ENCODE measurements around the gene NCKAP5L.

NCKAP5L gene

GRCh38 chr12:49801141-49802063 lies 26.8 kb downstream of the NCKAP5L start:
- Histone ChIP-seq H3K27ac (ENCODE audit: insufficient read depth, low read length, poor library complexity, severe bottlenecking) (no peak overlapping the region), H3K36me3 (ENCODE audit: control insufficient read depth, insufficient read depth, low read length) (peaks cover 13% of the 10 kb centered on the region), H3K27me3 (replicated peaks; ENCODE audit: control insufficient read depth, insufficient read depth, low read length, poor library complexity, severe bottlenecking) (no peaks in the 10 kb centered on the region), H3K4me1 (ENCODE audit: control insufficient read depth, insufficient read depth, low read length, poor library complexity, severe bottlenecking) (no peaks in the 10 kb centered on the region), H3K4me3 (ENCODE audit: insufficient read depth, low read depth, low read length, poor library complexity, severe bottlenecking) (no peak overlapping the region), H3K9me3 (ENCODE audit: control insufficient read depth, low read length) (no peaks in the 10 kb centered on the region)
- DNase-seq = no peak

- peaks cover 13% of the 10 kb centered on the region for H3K36me3 ChIP-seq (ENCODE audit: control insufficient read depth, insufficient read depth, low read length)
- H3K27me3 ChIP-seq (replicated peaks; ENCODE audit: control insufficient read depth, insufficient read depth, low read length, poor library complexity, severe bottlenecking) = no peaks in the 10 kb centered on the region
- H3K4me3 ChIP-seq (ENCODE audit: insufficient read depth, low read depth, low read length, poor library complexity, severe bottlenecking) = no peak overlapping the region
- no peak overlapping the region for H3K27ac ChIP-seq (ENCODE audit: insufficient read depth, low read length, poor library complexity, severe bottlenecking)
- H3K9me3 ChIP-seq (ENCODE audit: control insufficient read depth, low read length) = no peaks in the 10 kb centered on the region
- H3K4me1 ChIP-seq (ENCODE audit: control insufficient read depth, insufficient read depth, low read length, poor library complexity, severe bottlenecking) = no peaks in the 10 kb centered on the region
- no peak for DNase-seq
These were observed 27.6 kb downstream of the NCKAP5L start for GRCh38 chr12:49800421-49801140.

GRCh38 chr12:49798934-49799333 lies 29.3 kb downstream of the NCKAP5L start:
- Histone ChIP-seq H3K36me3 (ENCODE audit: control insufficient read depth, insufficient read depth, low read length) (peaks cover 6% of the 10 kb centered on the region), H3K4me3 (ENCODE audit: insufficient read depth, low read depth, low read length, poor library complexity, severe bottlenecking) (no peak overlapping the region), H3K27ac (ENCODE audit: insufficient read depth, low read length, poor library complexity, severe bottlenecking) (no peak overlapping the region), H3K27me3 (replicated peaks; ENCODE audit: control insufficient read depth, insufficient read depth, low read length, poor library complexity, severe bottlenecking) (no peaks in the 10 kb centered on the region), H3K9me3 (ENCODE audit: control insufficient read depth, low read length) (no peaks in the 10 kb centered on the region), H3K4me1 (ENCODE audit: control insufficient read depth, insufficient read depth, low read length, poor library complexity, severe bottlenecking) (no peaks in the 10 kb centered on the region)
- no peak for DNase-seq

GRCh38 chr12:49798248-49798647 lies 30.0 kb downstream of the NCKAP5L start:
- DNase-seq = no peak
- Histone ChIP-seq H3K4me3 (ENCODE audit: insufficient read depth, low read depth, low read length, poor library complexity, severe bottlenecking) (no peak overlapping the region), H3K27me3 (replicated peaks; ENCODE audit: control insufficient read depth, insufficient read depth, low read length, poor library complexity, severe bottlenecking) (no peaks in the 10 kb centered on the region), H3K4me1 (ENCODE audit: control insufficient read depth, insufficient read depth, low read length, poor library complexity, severe bottlenecking) (no peaks in the 10 kb centered on the region), H3K27ac (ENCODE audit: insufficient read depth, low read length, poor library complexity, severe bottlenecking) (no peak overlapping the region), H3K36me3 (ENCODE audit: control insufficient read depth, insufficient read depth, low read length) (peaks cover 6% of the 10 kb centered on the region), H3K9me3 (ENCODE audit: control insufficient read depth, low read length) (no peaks in the 10 kb centered on the region)

GRCh38 chr12:49797449-49797776 lies 30.8 kb downstream of the NCKAP5L start:
- H3K27ac ChIP-seq (ENCODE audit: insufficient read depth, low read length, poor library complexity, severe bottlenecking) = no peak overlapping the region
- no peaks in the 10 kb centered on the region for H3K9me3 ChIP-seq (ENCODE audit: control insufficient read depth, low read length)
- peaks cover 6% of the 10 kb centered on the region for H3K36me3 ChIP-seq (ENCODE audit: control insufficient read depth, insufficient read depth, low read length)
- H3K4me3 ChIP-seq (ENCODE audit: insufficient read depth, low read depth, low read length, poor library complexity, severe bottlenecking) = no peak overlapping the region
- H3K4me1 ChIP-seq (ENCODE audit: control insufficient read depth, insufficient read depth, low read length, poor library complexity, severe bottlenecking) = no peaks in the 10 kb centered on the region
- DNase-seq = no peak
- no peaks in the 10 kb centered on the region for H3K27me3 ChIP-seq (replicated peaks; ENCODE audit: control insufficient read depth, insufficient read depth, low read length, poor library complexity, severe bottlenecking)

- Histone ChIP-seq H3K9me3 (ENCODE audit: control insufficient read depth, low read length) (no peaks in the 10 kb centered on the region), H3K27me3 (replicated peaks; ENCODE audit: control insufficient read depth, insufficient read depth, low read length, poor library complexity, severe bottlenecking) (no peaks in the 10 kb centered on the region), H3K4me1 (ENCODE audit: control insufficient read depth, insufficient read depth, low read length, poor library complexity, severe bottlenecking) (no peaks in the 10 kb centered on the region), H3K4me3 (ENCODE audit: insufficient read depth, low read depth, low read length, poor library complexity, severe bottlenecking) (no peak overlapping the region), H3K36me3 (ENCODE audit: control insufficient read depth, insufficient read depth, low read length) (peaks cover 6% of the 10 kb centered on the region), H3K27ac (ENCODE audit: insufficient read depth, low read length, poor library complexity, severe bottlenecking) (no peak overlapping the region)
- DNase-seq = no peak
These were observed 31.4 kb downstream of the NCKAP5L start for GRCh38 chr12:49796606-49797448.

- Histone ChIP-seq H3K27ac (ENCODE audit: insufficient read depth, low read length, poor library complexity, severe bottlenecking) (no peak overlapping the region), H3K36me3 (ENCODE audit: control insufficient read depth, insufficient read depth, low read length) (peaks cover under 1% of the 10 kb centered on the region), H3K27me3 (replicated peaks; ENCODE audit: control insufficient read depth, insufficient read depth, low read length, poor library complexity, severe bottlenecking) (no peaks in the 10 kb centered on the region), H3K9me3 (ENCODE audit: control insufficient read depth, low read length) (no peaks in the 10 kb centered on the region), H3K4me1 (ENCODE audit: control insufficient read depth, insufficient read depth, low read length, poor library complexity, severe bottlenecking) (no peaks in the 10 kb centered on the region), H3K4me3 (ENCODE audit: insufficient read depth, low read depth, low read length, poor library complexity, severe bottlenecking) (no peak overlapping the region)
- no peak for DNase-seq
These were observed 32.1 kb downstream of the NCKAP5L start for GRCh38 chr12:49796155-49796554.

GRCh38 chr12:49795654-49796105 lies 32.5 kb downstream of the NCKAP5L start:
- H3K4me1 ChIP-seq (ENCODE audit: control insufficient read depth, insufficient read depth, low read length, poor library complexity, severe bottlenecking) = no peaks in the 10 kb centered on the region
- no peaks in the 10 kb centered on the region for H3K9me3 ChIP-seq (ENCODE audit: control insufficient read depth, low read length)
- H3K4me3 ChIP-seq (ENCODE audit: insufficient read depth, low read depth, low read length, poor library complexity, severe bottlenecking) = no peak overlapping the region
- no peaks in the 10 kb centered on the region for H3K27me3 ChIP-seq (replicated peaks; ENCODE audit: control insufficient read depth, insufficient read depth, low read length, poor library complexity, severe bottlenecking)
- no peak overlapping the region for H3K27ac ChIP-seq (ENCODE audit: insufficient read depth, low read length, poor library complexity, severe bottlenecking)
- DNase-seq = no peak
- no peaks in the 10 kb centered on the region for H3K36me3 ChIP-seq (ENCODE audit: control insufficient read depth, insufficient read depth, low read length)

GRCh38 chr12:49794811-49795653 lies 33.2 kb downstream of the NCKAP5L start:
- Histone ChIP-seq H3K36me3 (ENCODE audit: control insufficient read depth, insufficient read depth, low read length) (no peaks in the 10 kb centered on the region), H3K4me3 (ENCODE audit: insufficient read depth, low read depth, low read length, poor library complexity, severe bottlenecking) (no peak overlapping the region), H3K27me3 (replicated peaks; ENCODE audit: control insufficient read depth, insufficient read depth, low read length, poor library complexity, severe bottlenecking) (no peaks in the 10 kb centered on the region), H3K9me3 (ENCODE audit: control insufficient read depth, low read length) (no peaks in the 10 kb centered on the region), H3K27ac (ENCODE audit: insufficient read depth, low read length, poor library complexity, severe bottlenecking) (no peak overlapping the region), H3K4me1 (ENCODE audit: control insufficient read depth, insufficient read depth, low read length, poor library complexity, severe bottlenecking) (no peaks in the 10 kb centered on the region)
- no peak for DNase-seq
